ENCODE results near the gene MSI2.

- TF ChIP-seq, protein P1, sequence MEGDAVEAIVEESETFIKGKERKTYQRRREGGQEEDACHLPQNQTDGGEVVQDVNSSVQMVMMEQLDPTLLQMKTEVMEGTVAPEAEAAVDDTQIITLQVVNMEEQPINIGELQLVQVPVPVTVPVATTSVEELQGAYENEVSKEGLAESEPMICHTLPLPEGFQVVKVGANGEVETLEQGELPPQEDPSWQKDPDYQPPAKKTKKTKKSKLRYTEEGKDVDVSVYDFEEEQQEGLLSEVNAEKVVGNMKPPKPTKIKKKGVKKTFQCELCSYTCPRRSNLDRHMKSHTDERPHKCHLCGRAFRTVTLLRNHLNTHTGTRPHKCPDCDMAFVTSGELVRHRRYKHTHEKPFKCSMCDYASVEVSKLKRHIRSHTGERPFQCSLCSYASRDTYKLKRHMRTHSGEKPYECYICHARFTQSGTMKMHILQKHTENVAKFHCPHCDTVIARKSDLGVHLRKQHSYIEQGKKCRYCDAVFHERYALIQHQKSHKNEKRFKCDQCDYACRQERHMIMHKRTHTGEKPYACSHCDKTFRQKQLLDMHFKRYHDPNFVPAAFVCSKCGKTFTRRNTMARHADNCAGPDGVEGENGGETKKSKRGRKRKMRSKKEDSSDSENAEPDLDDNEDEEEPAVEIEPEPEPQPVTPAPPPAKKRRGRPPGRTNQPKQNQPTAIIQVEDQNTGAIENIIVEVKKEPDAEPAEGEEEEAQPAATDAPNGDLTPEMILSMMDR (conservative IDR thresholded peaks at IDR 0.05; ENCODE audit: low read depth in 2 of 2) = no peak
- no peak for TF ChIP-seq EZH2 (IDR thresholded peaks at IDR 0.05; ENCODE audit: low read depth, unreplicated experiment)
- no peak for TF ChIP-seq CREB1 (CRISPR knock-in tag; IDR thresholded peaks at IDR 0.05; ENCODE audit: low read depth)
- no peak for TF ChIP-seq EZH2phosphoT487 (IDR thresholded peaks at IDR 0.05; ENCODE audit: unreplicated experiment)
- no peak for TF ChIP-seq STAT1 (IDR thresholded peaks at IDR 0.05; ENCODE audit: unreplicated experiment)
- no peak for TF ChIP-seq REST (IDR thresholded peaks at IDR 0.05; ENCODE audit: unreplicated experiment)
- no peak for TF ChIP-seq POLR2AphosphoS5 (IDR thresholded peaks at IDR 0.05; ENCODE audit: low read depth)
- no peak for TF ChIP-seq NANOG (IDR thresholded peaks at IDR 0.05; ENCODE audit: borderline replicate concordance)
- TF ChIP-seq JUNB (IDR thresholded peaks at IDR 0.05; ENCODE audit: unreplicated experiment) = no peak
- TF ChIP-seq, protein P2, sequence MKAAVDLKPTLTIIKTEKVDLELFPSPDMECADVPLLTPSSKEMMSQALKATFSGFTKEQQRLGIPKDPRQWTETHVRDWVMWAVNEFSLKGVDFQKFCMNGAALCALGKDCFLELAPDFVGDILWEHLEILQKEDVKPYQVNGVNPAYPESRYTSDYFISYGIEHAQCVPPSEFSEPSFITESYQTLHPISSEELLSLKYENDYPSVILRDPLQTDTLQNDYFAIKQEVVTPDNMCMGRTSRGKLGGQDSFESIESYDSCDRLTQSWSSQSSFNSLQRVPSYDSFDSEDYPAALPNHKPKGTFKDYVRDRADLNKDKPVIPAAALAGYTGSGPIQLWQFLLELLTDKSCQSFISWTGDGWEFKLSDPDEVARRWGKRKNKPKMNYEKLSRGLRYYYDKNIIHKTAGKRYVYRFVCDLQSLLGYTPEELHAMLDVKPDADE (IDR thresholded peaks at IDR 0.05) = no peak
- no peak for TF ChIP-seq ZNF331 (CRISPR knock-in tag; IDR thresholded peaks at IDR 0.05; ENCODE audit: low read depth)
- no peak for TF ChIP-seq ZNF114 (CRISPR knock-in tag; IDR thresholded peaks at IDR 0.05)
- no peak for TF ChIP-seq ZNF462 (CRISPR knock-in tag; IDR thresholded peaks at IDR 0.05)
Observed at GRCh38 chr17:57730026-57730701, 473.8 kb downstream of the MSI2 start.

All from GM23338 (cell line).